ENCODE data around the gene KRTAP10-3. TPM values are rescaled to one million over a fixed set of nuclear protein-coding genes. Genes with fewer than 3 reads are reported as not detected.

Gene KRTAP10-3
- total RNA-seq, 2 experiments from 2014 or later = not detected

- ChIA-PET CTCF (interaction anchor here (0.6 kb wide), 1 partner anchor 60 kb away, joined by 3 read pairs; no protein-coding TSS in a partner anchor), POLR2A (no interaction called here)
- H3K27me3 Mint-ChIP-seq = no peaks in the 10 kb centered on the region
Measured at GRCh38 chr21:44533121-44533890, 25.3 kb downstream of the KRTAP10-3 start.

DNA sequence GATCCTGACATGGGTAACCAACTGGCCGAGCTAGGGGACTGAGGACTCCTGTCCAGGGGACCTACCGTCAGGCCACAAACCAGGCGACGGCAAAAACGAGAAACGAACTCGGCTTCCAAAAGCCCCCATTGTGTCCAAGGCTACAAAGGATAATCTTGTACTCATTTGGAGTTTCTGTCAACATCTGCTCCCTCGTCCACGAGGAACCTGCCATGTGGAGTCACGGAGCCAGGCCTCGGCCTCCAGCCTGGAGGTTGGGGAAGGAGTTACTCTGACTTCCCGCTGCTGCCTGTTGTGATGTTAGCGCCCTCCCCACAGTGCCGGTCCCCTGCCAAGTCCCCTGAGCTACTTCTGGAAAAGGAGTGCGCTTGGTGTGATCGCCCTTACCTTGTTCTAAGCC, 25.9 kb downstream of the KRTAP10-3 start:
- Mint-ChIP-seq H3K4me3 (no peak overlapping the region), H3K4me1 (ENCODE audit: low read depth) (no peaks in the 10 kb centered on the region), H3K36me3 (no peaks in the 10 kb centered on the region), H3K9me3 (no peaks in the 10 kb centered on the region), H3K27ac (no peak overlapping the region), H3K27me3 (no peaks in the 10 kb centered on the region)
- ChIA-PET POLR2A (no interaction called here), CTCF (interaction anchor here (0.6 kb wide), 1 partner anchor 59 kb away, joined by 3 read pairs; no protein-coding TSS in a partner anchor)
- no peak for DNase-seq
- intact Hi-C loops (cut with micrococcal nuclease) = no loop called here

More at GRCh38 chr21:44533121-44533890, 25.3 kb downstream of the KRTAP10-3 start:
- DNase-seq = no peak
- intact Hi-C loops (cut with micrococcal nuclease) = no loop called here
- Mint-ChIP-seq H3K36me3 (no peaks in the 10 kb centered on the region), H3K4me1 (ENCODE audit: low read depth) (no peaks in the 10 kb centered on the region), H3K27ac (no peak overlapping the region), H3K4me3 (no peak overlapping the region), H3K9me3 (no peaks in the 10 kb centered on the region)

DNA sequence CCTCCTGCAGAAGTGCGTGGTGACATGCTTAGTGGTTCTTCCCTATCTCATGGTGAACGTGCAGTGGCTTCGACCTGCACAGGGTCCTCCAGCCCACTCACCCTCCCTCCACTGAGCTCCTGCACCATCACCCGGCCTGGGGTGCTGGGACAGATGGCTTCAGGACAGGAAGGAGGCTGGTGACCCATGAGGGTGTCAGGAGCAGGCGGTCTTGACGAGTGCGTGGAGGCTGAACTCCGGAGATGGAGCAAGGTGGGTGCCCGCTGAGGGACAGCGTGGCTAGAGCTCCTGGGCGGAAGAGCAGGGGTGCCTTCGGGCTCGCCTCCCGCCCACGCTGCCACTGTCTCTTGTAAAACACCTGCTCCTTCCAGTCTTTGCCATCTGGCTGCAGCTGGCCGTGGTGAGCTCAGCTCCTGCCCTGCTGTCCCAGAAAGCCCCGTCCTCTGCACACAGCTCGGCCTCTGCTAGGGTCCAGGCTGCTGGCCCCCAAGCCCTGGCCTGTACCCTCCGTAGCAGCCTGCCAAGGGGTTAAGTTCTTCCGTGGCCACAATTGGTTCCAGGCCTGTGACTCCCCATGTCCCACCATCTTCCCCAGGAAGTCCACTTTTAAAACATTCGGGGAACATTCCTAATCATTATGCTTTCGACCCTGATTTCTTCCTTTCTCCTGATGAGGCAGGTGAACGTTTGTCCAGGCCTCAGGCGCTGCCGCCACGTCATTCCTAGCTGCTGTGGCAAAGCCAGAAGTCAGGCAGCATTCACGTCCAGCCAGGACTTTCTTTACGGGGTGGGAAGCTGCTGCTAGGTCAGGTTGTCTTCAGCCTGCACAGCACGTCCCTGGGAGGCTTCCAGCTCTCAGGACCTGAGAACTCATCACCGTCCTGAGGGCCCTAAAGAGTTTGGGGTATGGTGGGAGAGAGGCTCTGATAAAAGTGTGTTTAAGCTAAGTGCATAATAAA, 26.7 kb downstream of the KRTAP10-3 start:
- Mint-ChIP-seq H3K36me3 (no peaks in the 10 kb centered on the region), H3K27me3 (no peaks in the 10 kb centered on the region), H3K9me3 (no peaks in the 10 kb centered on the region), H3K27ac (no peak overlapping the region), H3K4me3 (no peak overlapping the region), H3K4me1 (ENCODE audit: low read depth) (no peaks in the 10 kb centered on the region)
- intact Hi-C loops (cut with micrococcal nuclease) = no loop called here
- no peak for DNase-seq
- POLR2A ChIA-PET = no interaction called here
- CTCF ChIA-PET = interaction anchor here (0.6 kb wide), 1 partner anchor 58 kb away, joined by 3 read pairs; no protein-coding TSS in a partner anchor

- POLR2A ChIA-PET = no interaction called here
- intact Hi-C loops (cut with micrococcal nuclease) = no loop called here
- no peaks in the 10 kb centered on the region for H3K9me3 Mint-ChIP-seq
- H3K36me3 Mint-ChIP-seq = no peaks in the 10 kb centered on the region
- no peaks in the 10 kb centered on the region for H3K27me3 Mint-ChIP-seq
- no peak for DNase-seq
- H3K4me3 Mint-ChIP-seq = no peak overlapping the region
- CTCF ChIA-PET = no interaction called here
- no peaks in the 10 kb centered on the region for H3K4me1 Mint-ChIP-seq (ENCODE audit: low read depth)
- no peak overlapping the region for H3K27ac Mint-ChIP-seq
Measured at GRCh38 chr21:44530903-44531605, 27.5 kb downstream of the KRTAP10-3 start.

GRCh38 chr21:44530221-44530902, 28.2 kb downstream of the KRTAP10-3 start:
- ChIA-PET CTCF (no interaction called here), POLR2A (no interaction called here)
- no peaks in the 10 kb centered on the region for H3K27me3 Mint-ChIP-seq
- no peaks in the 10 kb centered on the region for H3K9me3 Mint-ChIP-seq
- H3K4me1 Mint-ChIP-seq (ENCODE audit: low read depth) = no peaks in the 10 kb centered on the region
- H3K36me3 Mint-ChIP-seq = no peaks in the 10 kb centered on the region
- no peak overlapping the region for H3K4me3 Mint-ChIP-seq
- intact Hi-C loops (cut with micrococcal nuclease) = no loop called here
- DNase-seq = no peak
- H3K27ac Mint-ChIP-seq = no peak overlapping the region

DNA sequence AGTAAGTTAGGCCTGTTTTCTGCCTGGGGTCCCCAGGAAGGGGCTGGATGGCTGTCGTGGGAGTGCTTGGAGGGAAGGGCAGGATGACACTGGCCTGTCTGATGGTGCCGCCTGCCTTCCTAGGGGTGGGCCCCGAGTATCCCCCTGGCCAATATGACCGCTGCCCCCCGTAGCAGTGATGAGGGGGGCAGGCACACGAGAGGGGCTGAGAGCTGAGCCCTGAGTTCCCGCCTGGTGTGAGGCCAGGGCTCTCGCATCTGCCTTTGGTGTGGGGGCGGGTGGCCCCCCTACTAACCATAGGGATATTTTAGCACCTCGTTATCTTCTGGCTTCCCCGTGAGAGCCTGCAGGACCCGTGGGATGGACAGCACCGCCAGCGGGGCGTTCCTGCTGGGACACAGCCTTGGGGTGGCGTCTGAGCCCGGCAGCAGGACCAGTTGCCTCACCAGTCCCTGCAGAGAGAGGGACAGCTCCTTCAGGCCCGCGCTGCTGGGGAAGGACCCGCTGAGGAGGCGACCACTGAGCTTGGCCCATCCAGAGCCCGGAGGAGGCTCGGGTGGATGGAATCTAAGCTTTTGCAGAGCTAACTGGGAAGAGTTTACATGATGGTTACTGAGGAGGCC, 29.0 kb downstream of the KRTAP10-3 start:
- Mint-ChIP-seq H3K36me3 (no peaks in the 10 kb centered on the region), H3K27ac (no peak overlapping the region), H3K27me3 (no peaks in the 10 kb centered on the region), H3K9me3 (no peaks in the 10 kb centered on the region), H3K4me3 (no peak overlapping the region), H3K4me1 (ENCODE audit: low read depth) (no peaks in the 10 kb centered on the region)
- intact Hi-C loops (cut with micrococcal nuclease) = no loop called here
- no peak for DNase-seq
- ChIA-PET POLR2A (no interaction called here), CTCF (no interaction called here)

- POLR2A ChIA-PET = no interaction called here
- Mint-ChIP-seq H3K36me3 (no peaks in the 10 kb centered on the region), H3K9me3 (no peaks in the 10 kb centered on the region), H3K27ac (no peak overlapping the region), H3K27me3 (no peaks in the 10 kb centered on the region), H3K4me1 (ENCODE audit: low read depth) (no peaks in the 10 kb centered on the region), H3K4me3 (no peak overlapping the region)
- intact Hi-C loops (cut with micrococcal nuclease) = no loop called here
- CTCF ChIA-PET = no interaction called here
- DNase-seq = no peak
Measured at GRCh38 chr21:44529011-44529421, 29.6 kb downstream of the KRTAP10-3 start.

DNA sequence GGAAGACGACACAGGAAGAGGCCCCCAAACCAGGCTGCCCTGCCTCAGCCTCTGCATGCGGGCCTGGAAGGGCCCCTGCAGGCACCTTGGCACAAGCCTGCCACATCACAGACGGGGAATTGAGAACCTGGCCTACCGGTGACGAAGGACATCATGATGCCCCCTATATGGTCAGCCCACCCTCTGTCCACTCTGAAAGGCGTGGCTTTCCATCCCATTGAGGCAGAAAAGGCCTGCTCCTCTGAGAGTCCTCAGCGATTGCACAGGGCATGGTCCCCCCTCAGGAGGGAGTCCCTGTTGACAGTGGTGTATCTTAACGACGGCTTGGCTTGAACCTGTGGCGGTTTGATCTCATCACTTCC, 30.0 kb downstream of the KRTAP10-3 start:
- H3K27ac Mint-ChIP-seq = no peak overlapping the region
- no peaks in the 10 kb centered on the region for H3K27me3 Mint-ChIP-seq
- POLR2A ChIA-PET = no interaction called here
- H3K36me3 Mint-ChIP-seq = no peaks in the 10 kb centered on the region
- no peaks in the 10 kb centered on the region for H3K4me1 Mint-ChIP-seq (ENCODE audit: low read depth)
- H3K4me3 Mint-ChIP-seq = no peak overlapping the region
- CTCF ChIA-PET = no interaction called here
- no peak for DNase-seq
- H3K9me3 Mint-ChIP-seq = no peaks in the 10 kb centered on the region
- intact Hi-C loops (cut with micrococcal nuclease) = no loop called here

DNA sequence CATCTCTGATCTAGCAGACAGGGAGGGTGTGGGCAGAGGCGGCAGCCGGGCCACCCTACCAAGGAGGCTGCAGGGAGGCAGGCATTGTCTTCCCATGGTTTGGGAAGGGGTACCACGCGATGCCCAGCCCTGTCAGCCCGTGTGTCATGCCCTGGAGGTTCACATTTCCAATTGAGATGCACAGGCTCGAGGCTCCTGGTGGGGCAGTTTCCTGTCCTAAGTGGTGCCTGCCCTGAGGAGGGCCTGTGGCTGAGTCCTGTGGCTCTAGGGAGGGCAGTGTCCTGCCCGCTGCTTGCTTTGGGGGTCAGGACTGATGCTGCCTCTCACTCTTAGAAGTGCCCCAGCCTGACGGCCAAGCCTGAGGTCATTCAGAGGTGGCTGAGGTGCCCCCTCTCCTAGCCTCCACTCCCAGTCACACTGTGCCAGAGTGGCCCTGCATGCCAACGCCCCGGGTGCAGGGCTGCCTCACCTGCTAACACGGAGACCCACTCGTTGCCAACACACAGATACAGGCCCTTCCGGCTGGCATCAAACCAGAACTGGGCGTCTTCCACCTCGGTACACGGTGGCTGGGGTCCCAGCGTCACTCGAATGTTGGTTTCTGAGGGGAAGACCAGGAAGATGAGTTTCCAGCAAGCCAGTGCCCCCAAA, 30.5 kb downstream of the KRTAP10-3 start:
- no peak for DNase-seq
- POLR2A ChIA-PET = no interaction called here
- no peaks in the 10 kb centered on the region for H3K27me3 Mint-ChIP-seq

DNA sequence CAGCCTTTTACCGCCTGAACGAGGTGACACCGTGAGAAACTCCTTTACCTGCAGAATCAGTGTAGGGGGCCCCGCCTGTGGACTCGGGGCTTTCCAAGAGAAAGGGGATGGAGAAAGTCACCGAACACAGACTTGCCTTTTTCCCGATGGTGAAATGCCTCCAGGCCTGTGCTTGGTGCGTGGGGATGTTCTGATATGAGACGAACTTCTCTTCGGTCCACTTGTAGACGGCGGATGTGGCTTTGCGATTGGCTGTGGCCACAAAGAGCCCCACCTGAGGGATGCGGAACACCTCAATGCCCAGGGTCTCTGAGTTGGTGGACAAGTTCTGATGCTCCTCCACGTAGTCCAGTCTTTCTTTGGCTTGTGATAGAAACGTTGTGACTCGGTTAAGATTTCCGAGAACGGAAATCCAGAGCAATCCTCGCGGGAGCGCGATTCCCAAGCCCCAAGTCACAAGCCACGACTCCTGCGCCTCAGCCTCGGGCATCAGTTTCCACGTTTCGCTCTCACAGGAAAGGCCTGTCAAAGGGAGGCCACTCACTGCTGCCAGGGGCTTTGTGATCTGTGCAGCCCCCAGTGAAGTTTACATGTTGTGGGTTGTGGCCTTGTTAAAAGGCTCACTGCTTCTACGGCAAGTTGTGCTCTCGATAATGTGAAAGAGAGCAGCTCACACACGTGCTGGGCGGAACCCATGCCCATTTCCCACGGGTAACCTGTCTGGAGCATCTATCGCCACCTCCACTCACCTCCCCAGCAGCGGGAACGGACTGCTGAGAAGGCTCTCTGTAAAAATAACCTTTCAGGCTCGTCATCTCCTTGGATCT, 31.2 kb downstream of the KRTAP10-3 start:
- no peaks in the 10 kb centered on the region for H3K4me1 Mint-ChIP-seq (ENCODE audit: low read depth)
- H3K36me3 Mint-ChIP-seq = no peaks in the 10 kb centered on the region
- POLR2A ChIA-PET = no interaction called here
- no peak overlapping the region for H3K4me3 Mint-ChIP-seq
- CTCF ChIA-PET = no interaction called here
- intact Hi-C loops (cut with micrococcal nuclease) = no loop called here
- no peak overlapping the region for H3K27ac Mint-ChIP-seq
- no peaks in the 10 kb centered on the region for H3K27me3 Mint-ChIP-seq
- H3K9me3 Mint-ChIP-seq = no peaks in the 10 kb centered on the region
- no peak for DNase-seq

More for the DNA sequence above, 30.5 kb downstream of the KRTAP10-3 start:
- intact Hi-C loops (cut with micrococcal nuclease) = no loop called here
- H3K4me1 Mint-ChIP-seq (ENCODE audit: low read depth) = no peaks in the 10 kb centered on the region
- CTCF ChIA-PET = no interaction called here
- no peak overlapping the region for H3K27ac Mint-ChIP-seq
- no peak overlapping the region for H3K4me3 Mint-ChIP-seq
- no peaks in the 10 kb centered on the region for H3K9me3 Mint-ChIP-seq
- H3K36me3 Mint-ChIP-seq = no peaks in the 10 kb centered on the region
